AG09319 (cell line): ENCODE measurements around the gene TP53AIP1.

Source experiments
- DNase-seq: peaks from one replicate; pipeline ENCODE4 v3.0.0-alpha.2; 2010; ENCODE audit warnings: low read depth; ENCODE audit errors: extremely low read depth
- CTCF ChIP-seq: IDR thresholded peaks from 2 replicates; pipeline ENCODE4 v1.5.1; 2011; ENCODE audit warnings: low read depth, mild to moderate bottlenecking, inconsistent platforms, low read length, moderate library complexity

TP53AIP1 gene

GRCh38 chr11:128942817-128943427, at the start of gene TP53AIP1:
Gene TP53AIP1, minus strand, starts transcription at chr11:128942871. Its CDS starts 5,053 bp downstream, at chr11:128937818.
- DNase-seq: no peak
- TF ChIP-seq CTCF: no peak

- DNase-seq: no peak
- no peak for TF ChIP-seq CTCF
These were observed 45.7 kb upstream of the TP53AIP1 start for GRCh38 chr11:128988242-128988970.

- no peak for DNase-seq
- no peak for TF ChIP-seq CTCF
These were observed 43.2 kb upstream of the TP53AIP1 start for GRCh38 chr11:128985880-128986279.

- no peak for DNase-seq
- no peak for TF ChIP-seq CTCF
These were observed 40.4 kb upstream of the TP53AIP1 start for GRCh38 chr11:128983023-128983422.

GRCh38 chr11:128981254-128981653, 38.6 kb upstream of the TP53AIP1 start:
- no peak for DNase-seq
- no peak for TF ChIP-seq CTCF

- no peak for TF ChIP-seq CTCF
- DNase-seq: no peak
These were observed 28.0 kb upstream of the TP53AIP1 start for GRCh38 chr11:128970598-128971190.

GRCh38 chr11:128968916-128969315, 26.2 kb upstream of the TP53AIP1 start:
- DNase-seq: no peak
- TF ChIP-seq CTCF: no peak
